Heart left ventricle (tissue), 16 donors: ENCODE results near the gene DDX47. TPM values are rescaled to one million over a fixed set of nuclear protein-coding genes. Genes with fewer than 3 reads are reported as not detected.

Source experiments
- ATAC-seq, 4 donors: fragments of 200-7000 bp; cut with Tn5 transposase; one replicate each; pipeline ENCODE4 v1.9.1; 2020 to 2022; ENCODE audit warnings: moderate library complexity in 4 of 4, mild to moderate bottlenecking in 3 of 4, moderate number of reproducible peaks in 1 of 4
- DNase-seq, 5 donors: peaks; one replicate each; pipeline ENCODE4 v3.0.0-alpha.2; 2020
- H3K27ac ChIP-seq, 12 donors: fragments of 200-600 bp; sonication (generic) in 4 of 12; one replicate each; pipeline versions ENCODE4 v1.5.0 to v1.8.0; 2016 to 2022; ENCODE audit warnings: mild to moderate bottlenecking in 2 of 12
- H3K27me3 ChIP-seq, 9 donors: fragments of 200-600 bp; sonication (generic) in 2 of 9; one replicate each; pipeline versions ENCODE4 v1.5.1 to v1.8.0; 2016 to 2022; ENCODE audit warnings: mild to moderate bottlenecking in 3 of 9
- H3K36me3 ChIP-seq, 9 donors: fragments of 200-600 bp; sonication (generic) in 2 of 9; one replicate each; pipeline versions ENCODE4 v1.5.0 to v1.8.0; 2018 to 2022; ENCODE audit warnings: mild to moderate bottlenecking in 2 of 9
- H3K4me1 ChIP-seq, 12 donors: fragments of 200-600 bp; sonication (generic) in 4 of 12; one replicate each; pipeline versions ENCODE4 v1.5.0 to v1.8.0; 2016 to 2022; ENCODE audit warnings: mild to moderate bottlenecking in 3 of 12
- H3K4me3 ChIP-seq, 12 donors: fragments of 200-600 bp; sonication (generic) in 4 of 12; one replicate each; pipeline versions ENCODE4 v1.5.0 to v1.8.0; 2017 to 2022; ENCODE audit warnings: mild to moderate bottlenecking in 9 of 12, moderate library complexity in 4 of 12
- H3K9me3 ChIP-seq, 12 donors: fragments of 200-600 bp; sonication (generic) in 4 of 12; one replicate each; pipeline versions ENCODE4 v1.5.0 to v1.8.0; 2016 to 2022; ENCODE audit warnings: mild to moderate bottlenecking in 1 of 12
- CTCF ChIP-seq, 12 donors: fragments of 200-600 bp; sonication (generic) in 4 of 12; IDR thresholded peaks; one replicate each; pipeline versions ENCODE4 v1.5.0 to v1.8.0; 2018 to 2022; ENCODE audit warnings: antibody characterized with exemption in 12 of 12, mild to moderate bottlenecking in 5 of 12
- POLR2A ChIP-seq, 2 donors: fragments of 450-650 bp; IDR thresholded peaks; one replicate each; pipeline ENCODE4 v1.6.1; 2017; ENCODE audit warnings: antibody characterized with exemption in 2 of 2, mild to moderate bottlenecking in 2 of 2, moderate library complexity in 2 of 2
- WGBS, 4 donors: extraction: QIAGEN DNeasy Blood & Tissue Kit in 2 of 4; methylation state at CpG; one replicate each; pipeline versions ENCODE4 v1.1.5 to v1.1.7; 2013 to 2018; 5-methylcytosine and 5-hydroxymethylcytosine counted together
- intact Hi-C, 10 donors: fragments of 100-400 bp; cut with DNase I; formaldehyde crosslinking; loops; one replicate each; pipeline versions ENCODE4 v1.11.1 to v1.14.2; 2022
- polyA plus RNA-seq, 2 donors: library from polyadenylated mRNA; stranded (reverse); fragments of 200-250 nt; gene quantifications; one replicate each; pipeline ENCODE4 v1.2.3, GENCODE V29; 2013
- total RNA-seq, 9 donors: library from RNA; depleted of rRNA in 2 of 9; stranded (reverse); fragments of >200 nt in 2 of 9; fragmentation: NEBNext Ultra II Directional in 3 of 9; extraction: Animal tissue kit (Norgen Biotek cat#: 25700) in 3 of 9; gene quantifications; one replicate each; pipeline versions ENCODE4 v1.1.0 to v1.2.4, GENCODE V29; 2016 to 2023
- donor health status: ischemic (EF 13 %, LVEDD 7.1; RV severe dilation, severe dysfunction).
- donor health status: healthy with polysubstance abuse.
- donor health status: DM: no; HTN: yes; CAD: no.
- donor health status: DM: no; HTN: no; CAD: no.
- donor health status: ischemic (EF 25% LVEDD 6.9; RV normal size, moderate dysfunction).
- donor health status: ischemic (EF 25% LVEDD 5.7; RV mildly dilated, moderate dysfunction).
- donor health status: healthy.
- donor health status: DM: yes; HTN: yes; CAD: no.
- donor health status: ischemic (EF 35%, LVEDD 5.7; RV mildly dilated, moderate dysfunction).
- donor health status: nonischemic (EF 11% LVEDD 7.7; RV severe dilation, severe dysfunction).
- donor health status: DM: yes; HTN: yes; CAD: no.
- donor health status: PGD.
- donor health status: ischemic (EF 29% LVEDD 5.4; RV normal size, mild dysfunction).
- donor health status: nonischemic (EF 23%, LVEDD 6.1; RV moderate dilation, normal function).

Gene DDX47
- total and polyA plus RNA-seq, 11 donors, result 13.7 to 38.2 (median 27.1) TPM

DNA sequence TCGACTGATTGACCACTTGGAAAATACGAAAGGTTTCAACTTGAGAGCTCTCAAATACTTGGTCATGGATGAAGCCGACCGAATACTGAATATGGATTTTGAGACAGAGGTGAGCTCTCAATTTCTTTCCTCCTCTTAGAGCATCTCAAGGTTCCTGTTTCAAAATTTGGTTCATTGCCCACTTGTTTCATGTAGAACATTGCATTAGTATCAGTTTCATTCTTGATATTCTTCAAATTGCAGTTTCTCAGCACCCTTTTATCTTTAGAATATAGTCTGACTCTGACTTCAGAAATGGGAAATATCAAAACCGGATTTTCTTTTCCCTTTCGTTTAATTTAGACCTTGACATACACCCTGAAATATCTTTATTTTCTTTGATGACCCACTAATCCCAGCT is 8.8 kb downstream of the DDX47 start:
- H3K27ac ChIP-seq, result no peak overlapping the region
- intact Hi-C loops, result no loop called here
- TF ChIP-seq POLR2A (IDR thresholded peaks at IDR 0.05) (no peak), CTCF (IDR thresholded peaks at IDR 0.05) (no peak)
- peaks cover 3 to 78% (median 60%) of the 10 kb centered on the region in 9 donors for H3K36me3 ChIP-seq
- H3K27me3 ChIP-seq, result no peaks in the 10 kb centered on the region
- H3K9me3 ChIP-seq, result no peaks in the 10 kb centered on the region
- no peak for DNase-seq
- peaks cover 0 to 36% (median 11%) of the 10 kb centered on the region in 12 donors for H3K4me1 ChIP-seq
- H3K4me3 ChIP-seq, result no peak overlapping the region
- 92 to 94% (median 93%) methylated on average over 6 of the region's 6 CpGs for WGBS, 4 donors
- ATAC-seq, result no peak

DNA sequence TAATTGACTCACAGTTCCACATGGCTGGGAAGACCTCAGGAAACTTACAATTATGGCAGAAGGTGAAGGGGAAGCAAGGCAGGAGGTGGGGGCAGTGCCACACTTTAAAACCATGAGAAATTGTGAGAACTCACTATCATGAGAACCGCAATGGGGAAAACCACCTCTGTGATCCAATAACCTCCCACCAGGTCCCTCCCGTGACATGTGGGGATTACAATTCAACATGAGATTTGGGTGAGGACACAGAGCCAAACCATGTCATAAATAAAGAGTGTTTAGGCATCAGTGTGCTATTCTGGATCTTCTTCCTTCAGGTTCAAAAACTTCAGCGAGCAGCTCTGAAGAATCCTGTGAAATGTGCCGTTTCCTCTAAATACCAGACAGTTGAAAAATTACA is 9.7 kb downstream of the DDX47 start:
- no peak for ATAC-seq
- WGBS, 4 donors, result 88 to 91% (median 89%) methylated on average over 4 of the region's 4 CpGs
- intact Hi-C loops, result no loop called here

DNA sequence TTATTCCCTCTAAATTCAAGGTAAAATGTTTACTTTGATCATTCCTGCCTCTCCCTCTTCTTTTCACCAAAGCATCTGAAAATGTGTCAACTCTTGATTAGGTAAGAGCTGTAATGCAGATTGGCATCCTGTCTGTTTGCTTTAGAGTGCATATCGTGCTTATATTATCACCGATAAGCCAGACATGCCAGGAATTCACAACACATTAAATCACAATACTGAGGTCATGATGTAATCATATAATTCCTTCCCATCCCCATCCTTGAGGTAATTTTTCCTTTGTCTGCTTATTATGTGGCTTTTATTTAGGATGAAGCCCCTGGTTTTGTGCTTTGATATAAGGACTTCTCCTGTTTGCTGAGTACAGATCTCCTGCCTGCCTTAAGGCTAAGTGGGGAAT is 10.2 kb downstream of the DDX47 start:
- H3K4me3 ChIP-seq, result no peak overlapping the region
- DNase-seq (no peak), ATAC-seq (no peak)
- H3K27ac ChIP-seq, result no peak overlapping the region
- H3K4me1 ChIP-seq, result peaks cover 0 to 24% (median 11%) of the 10 kb centered on the region in 12 donors
- intact Hi-C loops, result no loop called here
- WGBS, 4 donors, result 25 to 31% (median 26%) methylated on average over 2 of the region's 2 CpGs
- no peaks in the 10 kb centered on the region for H3K9me3 ChIP-seq
- no peak for TF ChIP-seq CTCF (IDR thresholded peaks at IDR 0.05)
- no peak for TF ChIP-seq POLR2A (IDR thresholded peaks at IDR 0.05)
- peaks cover 5 to 86% (median 73%) of the 10 kb centered on the region in 9 donors for H3K36me3 ChIP-seq
- no peaks in the 10 kb centered on the region for H3K27me3 ChIP-seq

More for the DNA sequence above, 9.7 kb downstream of the DDX47 start:
- peaks cover 4 to 86% (median 69%) of the 10 kb centered on the region in 9 donors for H3K36me3 ChIP-seq
- no peaks in the 10 kb centered on the region for H3K27me3 ChIP-seq
- peaks cover 0 to 28% (median 11%) of the 10 kb centered on the region in 12 donors for H3K4me1 ChIP-seq
- DNase-seq, result no peak
- no peak for TF ChIP-seq CTCF (IDR thresholded peaks at IDR 0.05)
- no peak for TF ChIP-seq POLR2A (IDR thresholded peaks at IDR 0.05)
- no peak overlapping the region for H3K27ac ChIP-seq
- no peaks in the 10 kb centered on the region for H3K9me3 ChIP-seq
- H3K4me3 ChIP-seq, result no peak overlapping the region

DNA sequence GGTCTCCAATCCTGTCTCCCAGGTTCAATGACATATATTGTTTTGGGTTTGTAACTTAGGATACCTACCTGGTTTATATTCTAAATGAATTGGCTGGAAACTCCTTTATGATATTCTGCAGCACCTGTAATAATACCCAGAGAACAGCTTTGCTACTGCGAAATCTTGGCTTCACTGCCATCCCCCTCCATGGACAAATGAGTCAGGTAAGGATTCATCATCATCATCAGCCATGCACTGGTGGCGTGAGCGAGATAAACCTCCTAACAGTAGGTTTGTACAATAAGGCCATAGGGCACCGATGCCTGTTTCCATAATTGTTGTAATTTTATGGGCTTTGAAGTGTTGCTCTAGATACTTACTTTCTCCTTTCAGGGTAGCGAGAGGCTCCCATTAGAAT is 10.7 kb downstream of the DDX47 start:
- H3K36me3 ChIP-seq, result peaks cover 5 to 86% (median 78%) of the 10 kb centered on the region in 9 donors
- DNase-seq (no peak), ATAC-seq (no peak)
- no peak overlapping the region for H3K27ac ChIP-seq
- 95 to 99% (median 98%) methylated on average over 5 of the region's 5 CpGs for WGBS, 4 donors
- H3K27me3 ChIP-seq, result no peaks in the 10 kb centered on the region
- TF ChIP-seq CTCF (IDR thresholded peaks at IDR 0.05), result no peak
- TF ChIP-seq POLR2A (IDR thresholded peaks at IDR 0.05), result no peak
- intact Hi-C loops, result no loop called here
- no peaks in the 10 kb centered on the region for H3K9me3 ChIP-seq
- H3K4me3 ChIP-seq, result no peak overlapping the region
- peaks cover 0 to 21% (median 11%) of the 10 kb centered on the region in 12 donors for H3K4me1 ChIP-seq
